Activated CD8-positive, alpha-beta memory T cell treated with anti-CD3 and anti-CD28 coated beads, Interleukin-2, amount 50 U/mL, for 24 hours (primary cell): ENCODE data around the gene URGCP.
"Not testable (repeated sequence)": the region's sequence is repeated elsewhere in the genome, so short reads cannot be mapped to it uniquely, and the experiment has no call there.

Source experiments
- DNase-seq: peaks from one replicate; pipeline ENCODE4 v3.0.0-alpha.2; 2020; ENCODE audit errors: extremely low read depth

The URGCP gene

DNA sequence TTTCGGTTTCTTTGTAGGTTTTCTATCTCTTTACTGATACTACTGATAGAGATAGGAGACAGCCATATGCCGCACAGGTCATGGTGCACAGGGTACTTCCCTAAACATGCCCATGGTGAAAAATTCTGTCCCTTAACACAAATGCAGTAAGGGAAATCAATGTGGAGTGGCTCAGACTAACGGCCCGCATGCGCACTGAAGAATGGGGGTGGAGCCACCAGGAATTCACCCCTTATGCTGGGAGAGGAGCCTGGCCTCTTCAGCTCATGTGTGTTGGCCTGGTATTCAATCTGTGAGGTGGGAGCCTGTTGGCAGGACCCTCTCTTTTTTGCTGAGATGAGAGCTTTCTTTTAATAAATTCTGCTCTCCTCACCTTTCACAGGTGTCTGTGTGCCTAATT, 8.4 kb upstream of the URGCP start:
- DNase-seq, result no peak

DNA sequence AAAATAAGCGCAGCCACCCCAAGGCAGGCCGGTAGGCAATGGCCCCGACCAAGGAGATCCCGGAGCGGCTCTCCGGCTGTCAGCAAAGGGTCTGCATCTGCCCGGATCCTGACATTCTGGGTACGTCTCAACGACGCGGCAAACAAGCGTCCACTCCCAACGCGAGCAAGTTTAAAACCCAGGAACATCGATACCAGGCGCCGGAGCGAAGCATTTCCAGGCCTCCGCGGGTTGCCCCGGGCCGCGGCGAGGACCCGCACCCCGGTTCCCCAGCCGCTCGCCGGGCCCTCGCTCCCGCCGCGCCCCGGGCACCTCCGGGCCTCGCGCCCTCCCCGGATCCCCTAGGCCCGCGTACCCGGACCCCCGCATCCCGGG, 453 bp downstream of the URGCP start:
- no peak for DNase-seq

- no peak for DNase-seq
These were observed 1.0 kb downstream of the URGCP start for GRCh38 chr7:43905209-43905946.

DNA sequence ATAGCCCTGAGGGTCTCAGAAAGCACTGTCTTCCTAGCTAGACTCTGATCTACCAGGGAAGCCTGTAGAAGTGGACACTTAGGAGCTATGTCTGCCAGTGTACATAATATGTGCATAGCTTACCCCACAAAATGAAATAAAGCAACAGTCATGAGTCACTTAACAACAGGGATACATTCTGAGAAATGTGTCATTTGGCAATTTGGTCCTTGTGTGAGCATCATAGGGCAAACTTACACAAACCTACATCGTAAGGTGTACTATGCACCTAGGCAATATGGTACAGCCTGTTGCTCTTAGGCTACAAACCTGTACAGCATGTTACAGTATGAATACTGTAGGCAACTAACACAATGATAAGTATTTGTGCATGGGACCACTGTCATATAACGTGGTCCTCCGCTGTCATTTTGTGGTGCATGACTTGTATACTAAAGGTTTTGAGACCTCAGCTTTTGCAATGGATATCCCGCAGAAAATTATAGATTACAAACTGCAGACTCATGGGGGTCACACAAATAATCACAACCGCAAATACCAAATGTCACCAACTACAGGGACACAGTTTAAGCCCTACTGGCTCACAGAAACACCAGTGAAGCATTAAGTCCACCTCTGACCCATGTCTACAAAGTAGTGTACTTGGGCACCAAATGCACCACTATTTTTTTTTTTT, 1.7 kb downstream of the URGCP start:
- no peak for DNase-seq

DNA sequence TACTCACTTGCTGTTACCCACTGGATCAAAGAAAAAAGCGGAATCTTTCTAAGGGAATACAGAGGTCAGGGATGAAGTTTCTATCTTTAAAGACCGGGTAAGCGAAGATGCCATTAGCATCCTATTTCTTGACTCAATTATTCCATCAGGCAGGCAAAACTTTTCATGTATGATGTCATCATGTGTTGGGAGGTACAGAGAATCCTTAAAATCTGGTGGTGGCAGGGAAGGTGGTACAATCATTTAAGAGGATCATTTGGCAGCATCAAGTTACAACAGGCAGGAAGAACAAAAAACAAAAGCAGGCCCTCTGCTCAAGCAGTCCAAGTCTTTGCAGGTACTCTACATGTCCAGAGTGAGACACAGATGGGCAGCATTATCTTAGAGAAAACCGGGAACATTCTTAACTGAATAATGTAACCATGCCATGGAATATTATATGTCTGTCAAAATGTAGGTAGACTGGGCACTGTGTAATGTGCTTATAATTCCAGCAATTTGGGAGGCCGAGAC, 3.8 kb downstream of the URGCP start:
- DNase-seq, result no peak

DNA sequence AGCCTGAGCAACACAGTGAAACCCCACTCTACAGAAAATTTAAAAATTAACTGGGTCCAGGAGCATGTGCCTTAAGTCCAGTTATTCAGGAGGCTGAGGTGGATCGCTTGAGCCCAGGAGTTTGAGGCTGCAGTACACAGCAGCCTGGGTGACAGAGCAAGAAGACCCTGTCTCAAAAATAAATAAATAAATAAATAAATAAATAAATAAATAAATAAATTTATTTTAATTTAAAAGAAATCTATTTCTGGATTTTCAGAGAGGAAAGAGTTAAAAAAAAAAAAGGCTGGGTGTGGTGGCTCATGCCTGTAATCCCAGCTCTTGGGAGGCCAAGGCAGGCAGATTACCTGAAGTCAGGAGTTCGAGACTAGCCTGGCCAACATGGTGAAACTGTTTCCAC, 7.8 kb downstream of the URGCP start:
- not testable (repeated sequence) for DNase-seq

GRCh38 chr7:43895847-43896415, 10.5 kb downstream of the URGCP start:
- no peak for DNase-seq

DNA sequence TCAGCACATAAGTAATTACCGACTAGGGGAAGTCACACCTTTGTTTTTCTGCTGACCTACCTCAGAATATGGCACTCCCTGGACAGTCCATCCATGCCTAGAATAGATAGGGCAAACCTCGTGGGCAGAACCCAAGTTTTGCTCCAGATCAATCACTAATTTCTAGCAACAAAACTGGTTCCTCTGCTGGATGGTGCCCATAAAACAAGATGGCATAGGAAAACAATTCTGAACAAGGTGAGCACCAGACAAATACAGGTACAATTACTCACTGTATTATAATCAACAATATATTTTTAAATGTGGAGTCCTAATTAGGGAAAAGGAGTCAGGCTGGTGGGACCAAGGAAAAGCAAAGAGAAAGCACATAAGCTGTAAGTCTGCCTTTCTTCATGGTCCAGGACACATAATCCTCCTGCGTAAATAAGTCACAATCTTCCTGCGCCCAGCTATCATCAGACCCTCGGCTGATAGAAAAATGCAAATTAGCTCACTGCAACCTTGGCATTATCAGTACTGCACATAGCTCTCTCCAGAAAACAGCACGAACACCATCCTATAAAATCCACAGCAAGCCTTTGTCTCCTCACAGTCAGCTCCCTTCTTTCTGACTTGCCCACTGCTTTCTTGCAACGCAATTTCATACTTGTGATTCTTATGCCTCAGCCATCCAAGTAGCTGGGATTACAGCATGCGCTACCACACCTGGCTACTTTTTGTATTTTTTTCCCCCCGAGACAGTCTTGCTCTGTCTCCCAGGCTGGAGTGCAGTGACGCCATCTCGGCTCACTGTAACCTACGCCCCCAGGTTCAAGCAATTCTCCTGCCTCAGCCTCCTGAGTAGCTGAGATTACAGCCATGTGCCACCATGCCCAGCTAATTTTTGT, 15.1 kb downstream of the URGCP start:
- DNase-seq, result no peak

DNA sequence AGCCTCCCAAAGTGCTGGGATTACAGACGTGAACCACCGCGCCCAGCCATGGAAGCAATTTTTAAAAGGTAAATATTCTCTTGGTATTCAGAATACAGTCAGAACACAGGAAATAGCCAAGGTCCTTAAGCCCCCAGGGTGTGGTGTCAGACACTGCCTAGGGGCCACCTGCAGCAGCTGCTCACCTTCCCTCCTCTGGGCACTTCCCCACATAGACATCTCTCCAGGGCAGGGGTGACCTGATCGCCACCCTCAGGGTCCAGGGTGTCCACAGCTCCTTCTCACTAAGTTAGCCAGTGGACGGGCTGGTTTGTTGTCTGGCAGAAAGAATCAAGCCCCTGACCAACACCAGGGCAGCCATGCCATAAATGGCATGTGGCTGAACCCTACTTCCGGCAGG, 15.9 kb downstream of the URGCP start:
- DNase-seq, result no peak

DNA sequence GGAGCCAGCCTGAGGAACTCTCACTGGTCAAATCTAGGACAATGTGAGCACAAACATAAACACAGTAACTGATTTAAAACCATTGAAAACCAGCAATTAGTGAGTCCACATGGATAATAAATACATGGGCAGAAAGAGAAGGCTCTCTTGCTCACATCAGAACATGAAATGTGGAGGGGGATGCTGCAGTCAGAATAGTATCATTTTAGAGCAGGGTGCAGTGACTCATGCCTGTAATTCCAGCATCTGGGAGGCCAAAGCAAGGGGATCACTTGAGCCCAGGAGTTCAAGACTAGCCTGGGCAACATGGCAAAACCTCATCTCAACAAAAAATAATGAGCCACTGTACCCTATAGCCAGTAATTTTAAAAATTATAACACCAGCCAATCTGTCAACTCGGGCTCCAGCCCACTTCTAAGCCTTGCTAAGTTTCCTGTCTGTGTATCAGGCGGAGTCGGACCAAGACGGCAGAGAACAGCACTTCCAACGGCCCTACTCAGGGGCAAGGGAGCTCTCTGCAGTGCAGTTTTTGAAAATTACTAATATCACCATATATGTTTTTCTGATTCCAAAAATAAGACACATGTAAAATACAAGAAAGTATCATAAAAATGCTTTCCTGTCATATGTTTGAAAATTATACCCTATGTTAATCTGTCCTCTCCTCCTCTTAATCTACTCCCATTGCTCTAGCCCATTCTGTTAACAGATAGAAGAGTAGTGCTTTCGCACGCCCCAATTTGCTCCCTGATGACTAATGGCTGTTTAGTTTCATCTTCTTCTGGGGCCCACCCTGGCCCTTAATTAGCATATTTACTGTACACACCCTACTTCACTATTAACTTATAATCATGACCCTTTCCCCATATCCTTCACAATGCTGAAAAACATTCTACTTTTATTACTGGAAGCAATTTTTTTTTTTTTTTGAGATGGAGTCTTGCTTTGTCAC, 17.1 kb downstream of the URGCP start:
- DNase-seq, result no peak

GRCh38 chr7:43884617-43885016, 21.8 kb downstream of the URGCP start:
- no peak for DNase-seq

DNA sequence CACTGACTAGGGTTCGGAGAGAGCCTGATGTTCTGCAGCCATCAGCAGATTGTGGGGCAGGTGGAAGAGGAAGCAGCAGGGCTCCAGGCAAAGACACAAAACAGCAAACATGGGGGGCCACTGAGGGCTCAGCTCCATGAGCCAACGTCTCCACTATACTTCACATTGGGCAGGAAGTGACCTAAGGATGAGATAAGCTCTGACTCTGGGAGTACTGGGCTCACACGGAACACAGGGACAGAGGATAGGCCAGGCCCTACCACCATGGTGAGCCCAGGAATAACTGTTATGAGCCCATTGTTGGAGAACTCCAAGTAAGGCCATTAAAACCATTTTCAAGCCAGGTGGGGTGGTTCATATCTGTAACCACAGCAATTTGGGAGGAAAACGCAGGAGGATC, 22.2 kb downstream of the URGCP start:
- no peak for DNase-seq

GRCh38 chr7:43880596-43880995, 25.8 kb downstream of the URGCP start:
- DNase-seq, result no peak

DNA sequence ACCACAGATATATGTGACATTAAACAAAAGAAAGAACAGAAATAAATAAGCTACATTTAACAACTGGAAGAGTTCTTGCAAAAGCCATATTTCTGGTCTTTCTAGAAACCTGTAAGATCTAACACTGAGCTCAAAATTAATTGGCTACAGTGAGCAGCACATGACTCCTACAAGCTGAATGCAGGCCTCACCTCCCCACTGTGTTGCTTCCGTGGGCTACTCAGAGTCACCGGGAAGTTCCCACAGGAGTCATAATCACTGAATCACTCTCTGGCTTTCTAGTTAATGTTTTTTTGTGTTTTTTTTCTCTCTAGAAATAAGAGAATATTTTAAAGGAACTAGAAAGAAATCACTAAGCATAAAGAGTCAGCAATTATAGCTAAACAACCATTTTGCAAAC, 26.9 kb downstream of the URGCP start:
- no peak for DNase-seq

DNA sequence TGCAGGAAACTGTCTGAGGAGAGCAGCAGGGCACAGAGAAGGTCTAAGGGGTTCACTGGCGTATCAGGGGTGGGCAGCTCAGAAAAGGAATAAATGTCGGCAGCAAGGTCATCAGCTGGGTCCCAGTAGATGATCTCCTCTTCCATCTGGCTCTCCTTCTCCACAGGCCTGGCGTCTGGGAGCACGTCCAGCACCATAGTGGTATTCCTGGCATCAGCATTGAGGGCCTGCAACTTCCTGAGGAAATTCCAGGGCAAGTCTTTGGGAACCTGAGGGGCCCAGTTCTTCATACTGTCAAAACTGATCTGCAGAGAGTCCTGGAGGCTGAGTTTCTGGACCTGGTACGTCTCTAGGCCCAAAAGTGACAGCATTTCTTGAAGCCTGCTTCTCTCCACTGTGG, 27.5 kb downstream of the URGCP start:
- no peak for DNase-seq

DNA sequence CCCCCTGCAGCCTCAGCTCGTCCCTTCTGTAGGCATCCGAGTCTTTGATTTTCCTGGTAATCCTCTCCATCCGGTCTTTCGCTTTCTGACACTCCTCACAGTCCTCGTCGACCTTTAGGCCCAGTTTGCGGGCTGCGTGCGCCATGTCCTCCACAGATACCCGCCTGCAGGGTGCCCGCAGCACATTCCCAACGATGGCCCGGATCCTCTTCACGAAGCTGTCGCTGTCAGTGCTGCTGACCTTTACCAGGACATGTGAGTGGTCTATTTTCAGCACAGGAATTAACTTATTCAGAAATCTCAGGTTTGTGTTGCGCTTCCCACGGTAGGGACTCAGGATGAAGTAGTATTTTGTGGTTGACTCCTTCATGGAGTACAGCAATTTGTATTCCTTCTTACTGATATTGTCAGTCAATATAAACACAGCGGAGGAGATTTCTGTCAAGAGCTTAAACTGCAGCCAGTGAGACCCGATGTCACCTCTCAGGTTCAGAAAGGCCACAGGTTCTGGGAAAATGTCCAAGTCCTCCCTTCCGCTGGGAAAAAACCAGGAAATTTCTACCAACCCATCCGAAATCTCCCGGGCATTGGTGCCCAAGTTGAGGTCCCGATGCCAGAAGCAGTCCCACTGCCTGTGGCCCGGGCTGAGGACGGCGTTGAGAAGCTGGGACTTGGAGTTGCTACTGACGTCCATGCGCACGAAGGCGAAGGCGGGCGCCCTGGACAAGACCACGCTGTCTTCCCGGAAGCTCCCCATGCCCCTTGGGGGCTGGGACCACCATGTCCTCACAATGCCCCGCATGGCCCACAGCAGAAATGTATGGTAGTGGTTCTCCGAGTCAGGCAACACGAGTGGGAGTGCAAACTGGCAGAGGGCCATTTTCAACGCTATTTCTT, 28.2 kb downstream of the URGCP start:
- no peak for DNase-seq

- no peak for DNase-seq
These were observed 29.2 kb downstream of the URGCP start for GRCh38 chr7:43876976-43877745.

DNA sequence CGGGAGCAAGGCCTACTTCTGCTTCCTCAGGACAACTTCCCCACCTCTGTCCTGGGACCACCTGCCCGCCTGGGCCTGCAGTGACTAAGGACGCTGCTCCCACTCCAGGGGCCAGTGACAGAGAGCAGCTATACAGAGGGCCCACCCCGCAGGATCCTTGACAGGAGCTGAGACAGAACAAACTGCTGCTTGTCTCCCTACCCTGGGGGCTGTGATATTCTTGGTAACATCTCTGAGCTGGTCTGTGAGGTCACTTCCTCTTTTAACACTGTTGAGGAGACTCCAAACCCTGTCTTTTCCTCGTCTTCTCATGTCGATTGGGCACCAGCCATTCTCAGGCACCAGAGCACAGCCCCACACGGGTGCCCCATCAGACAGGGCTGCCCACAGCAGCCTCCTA, 30.2 kb downstream of the URGCP start:
- DNase-seq, result no peak

- DNase-seq, result no peak
These were observed 33.1 kb downstream of the URGCP start for GRCh38 chr7:43873300-43873699.
